Measurements from ENCODE around the gene PTPRJ. TPM values are rescaled to one million over a fixed set of nuclear protein-coding genes. Genes with fewer than 3 reads are reported as not detected.
A peak's percentile ranks its signal among the peaks of the same experiment; 100 is the strongest.

Gene PTPRJ
- total RNA-seq, 2 donors from 2014 or later, result 6.7 TPM

DNA sequence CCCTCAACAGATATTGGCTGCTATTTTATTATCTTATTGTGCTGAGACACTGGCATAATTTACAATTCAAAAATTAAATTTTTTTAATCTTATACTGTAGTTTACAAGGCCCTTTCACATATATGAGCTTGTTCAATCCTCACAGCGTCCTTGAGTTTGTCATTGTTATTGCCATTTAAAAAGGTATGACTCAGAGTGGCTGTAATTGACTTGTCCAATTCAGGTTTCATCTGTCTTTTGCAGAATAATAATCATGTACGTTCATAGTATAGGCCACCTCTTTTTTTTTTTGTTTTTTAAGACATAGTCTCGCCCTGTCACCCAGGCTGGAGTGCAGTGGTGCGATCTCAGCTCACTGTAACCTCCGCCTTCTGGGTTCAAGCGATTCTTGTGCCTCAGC, 11.5 kb downstream of the PTPRJ start:
- DNase-seq (no peak), ATAC-seq (no peak)
- intact Hi-C loops (cut with DNase I), result no loop called here

DNA sequence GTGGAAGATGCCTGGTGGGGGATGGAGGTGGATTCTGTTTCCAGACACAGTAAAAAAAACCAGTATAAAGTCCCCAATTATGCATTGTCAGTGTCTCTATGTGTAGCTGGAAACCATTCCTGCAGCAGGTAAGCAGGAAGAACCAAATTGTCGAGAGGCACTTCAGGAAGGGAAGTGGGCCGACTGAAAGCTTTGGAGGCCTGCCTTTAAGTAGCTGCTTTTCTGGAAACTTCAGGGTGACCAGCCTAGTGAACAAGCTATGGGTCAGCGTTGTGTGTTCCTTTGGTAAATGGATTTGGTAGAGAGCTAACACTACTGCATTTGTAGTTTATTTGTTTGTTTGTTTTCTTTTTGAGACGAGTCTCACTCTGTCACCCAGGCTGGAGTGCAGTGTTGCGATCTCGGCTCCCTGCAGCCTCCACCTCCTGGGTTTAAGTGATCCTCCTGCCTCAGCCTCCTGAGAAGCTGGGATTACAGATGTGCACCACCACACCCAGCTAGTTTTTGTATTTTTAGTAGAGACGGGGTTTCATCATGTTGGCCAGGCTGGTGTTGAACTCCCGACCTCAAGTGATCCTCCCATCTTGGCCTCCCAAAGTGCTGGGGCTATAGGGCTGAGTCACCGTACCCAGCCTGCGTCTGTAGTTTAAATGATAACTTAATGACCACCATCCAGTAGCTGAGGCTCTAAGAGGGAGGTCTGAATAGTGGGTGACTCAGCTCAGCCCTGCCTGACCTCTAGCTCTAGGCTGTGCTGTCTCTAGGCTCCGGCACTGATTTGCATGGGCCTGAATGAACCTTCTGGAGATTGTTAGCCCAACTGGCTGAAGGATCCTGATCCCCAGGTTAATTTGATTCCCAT, 12.8 kb downstream of the PTPRJ start:
- ATAC-seq, result peak in 1 of 2 donors; percentile 80
- intact Hi-C loops (cut with DNase I), result no loop called here
- DNase-seq, result no peak

DNA sequence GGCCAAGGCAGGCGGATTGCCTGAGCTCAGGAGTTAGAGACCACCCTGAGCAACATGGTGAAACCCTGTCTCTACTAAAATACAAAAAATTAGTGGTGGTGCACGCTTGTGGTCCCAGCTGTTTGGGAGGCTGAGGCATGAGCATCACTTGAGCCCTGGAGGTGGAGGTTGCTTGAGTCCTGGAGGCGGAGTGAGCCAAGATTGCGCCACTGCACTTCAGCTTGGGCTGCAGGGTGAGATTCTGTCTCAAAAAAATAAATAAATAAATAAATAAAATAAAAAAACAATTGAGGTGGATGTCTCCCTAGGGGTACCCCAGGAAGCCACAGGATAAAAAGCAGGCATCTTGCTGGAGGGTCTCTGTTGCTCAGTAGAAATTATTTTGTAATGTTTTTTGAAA, 14.1 kb downstream of the PTPRJ start:
- intact Hi-C loops (cut with DNase I), result no loop called here
- no peak for ATAC-seq
- no peak for DNase-seq

DNA sequence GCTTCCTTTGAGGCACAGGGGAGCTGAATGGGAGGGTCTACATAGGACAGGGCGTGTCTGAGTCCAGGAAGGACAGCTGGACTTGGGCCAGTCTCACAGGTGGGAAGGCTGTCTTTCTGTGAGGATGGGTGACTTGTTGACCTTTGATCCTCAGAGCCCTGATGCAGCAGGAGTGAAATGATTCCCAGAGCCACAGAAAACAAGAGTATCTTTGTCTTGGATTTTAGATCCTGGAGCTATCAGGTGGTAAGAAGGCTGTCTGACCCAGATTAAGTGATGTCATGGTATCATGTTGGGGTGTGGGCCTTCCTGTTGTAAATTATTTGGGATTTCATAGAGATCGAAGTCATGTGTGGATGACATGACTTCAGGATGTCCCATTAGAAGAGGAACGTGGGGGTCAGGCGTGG, 15.0 kb downstream of the PTPRJ start:
- DNase-seq (no peak), ATAC-seq (no peak)
- intact Hi-C loops (cut with DNase I), result no loop called here

DNA sequence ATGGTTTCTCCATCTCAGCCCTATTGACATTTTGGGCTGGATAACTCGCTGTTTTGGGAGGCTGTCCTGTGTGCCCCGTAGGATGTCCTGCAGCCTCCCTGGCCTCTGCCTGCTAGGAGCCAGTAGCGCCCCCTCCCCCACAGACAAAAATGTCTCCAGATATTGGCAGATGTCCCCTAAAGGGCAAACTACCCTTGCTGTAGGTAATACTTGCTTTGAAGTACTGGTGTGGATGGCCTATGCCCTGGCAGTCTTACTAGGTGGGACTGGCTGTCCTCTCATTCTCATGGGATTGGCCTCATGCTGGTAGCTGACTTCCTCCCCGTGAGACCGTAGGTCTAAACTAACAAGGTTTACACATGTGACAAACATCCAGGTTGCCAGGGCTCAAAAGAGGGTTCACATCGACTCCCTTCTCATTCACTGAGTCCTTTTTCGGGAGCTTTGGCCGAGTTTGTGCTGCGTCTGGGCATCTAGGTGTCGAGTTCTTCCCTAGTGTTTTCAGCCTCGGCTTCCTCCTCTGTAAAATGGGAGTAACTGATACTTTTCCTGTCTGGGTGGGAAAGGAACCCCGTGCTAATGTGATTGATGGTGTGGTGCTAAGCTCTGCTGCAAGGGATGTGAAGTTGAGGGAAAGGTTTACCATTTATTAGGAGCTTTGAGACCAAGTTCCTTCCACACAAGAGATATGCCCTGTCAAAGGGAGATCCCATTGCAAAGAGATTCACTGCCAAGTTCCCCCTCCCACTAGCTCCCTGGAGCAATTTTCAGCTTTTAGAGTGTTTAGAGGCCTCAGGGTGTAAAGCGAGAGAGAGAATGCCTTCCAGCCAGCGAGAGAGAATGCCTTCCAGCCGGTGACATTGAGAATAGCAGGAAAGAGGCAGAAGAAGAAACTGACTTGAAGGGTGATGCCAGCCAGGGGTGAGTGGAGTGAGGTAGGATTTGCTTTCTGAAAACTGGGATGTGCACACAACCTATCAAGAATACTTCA, 17.0 kb downstream of the PTPRJ start:
- DNase-seq (no peak), ATAC-seq (no peak)
- intact Hi-C loops (cut with DNase I), result no loop called here

DNA sequence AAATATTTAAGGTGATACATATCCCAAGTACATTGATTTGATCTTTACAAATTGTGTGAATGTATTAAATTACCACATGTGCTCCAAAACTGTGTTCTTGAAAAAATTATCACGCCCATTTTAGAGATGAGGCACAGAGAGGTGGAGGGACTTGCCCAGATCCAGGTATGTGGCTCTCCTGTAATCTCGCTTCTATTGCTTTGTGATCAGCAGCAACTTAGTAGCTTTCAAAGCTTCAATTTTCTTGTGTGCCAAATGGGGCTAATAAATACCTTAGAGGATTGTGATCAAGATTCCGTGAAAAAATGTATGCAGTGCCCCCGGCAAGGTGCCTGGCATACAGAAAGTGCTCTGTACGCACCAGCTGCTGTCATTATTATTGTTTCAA, 18.0 kb downstream of the PTPRJ start:
- ATAC-seq, result no peak
- intact Hi-C loops (cut with DNase I), result no loop called here

DNA sequence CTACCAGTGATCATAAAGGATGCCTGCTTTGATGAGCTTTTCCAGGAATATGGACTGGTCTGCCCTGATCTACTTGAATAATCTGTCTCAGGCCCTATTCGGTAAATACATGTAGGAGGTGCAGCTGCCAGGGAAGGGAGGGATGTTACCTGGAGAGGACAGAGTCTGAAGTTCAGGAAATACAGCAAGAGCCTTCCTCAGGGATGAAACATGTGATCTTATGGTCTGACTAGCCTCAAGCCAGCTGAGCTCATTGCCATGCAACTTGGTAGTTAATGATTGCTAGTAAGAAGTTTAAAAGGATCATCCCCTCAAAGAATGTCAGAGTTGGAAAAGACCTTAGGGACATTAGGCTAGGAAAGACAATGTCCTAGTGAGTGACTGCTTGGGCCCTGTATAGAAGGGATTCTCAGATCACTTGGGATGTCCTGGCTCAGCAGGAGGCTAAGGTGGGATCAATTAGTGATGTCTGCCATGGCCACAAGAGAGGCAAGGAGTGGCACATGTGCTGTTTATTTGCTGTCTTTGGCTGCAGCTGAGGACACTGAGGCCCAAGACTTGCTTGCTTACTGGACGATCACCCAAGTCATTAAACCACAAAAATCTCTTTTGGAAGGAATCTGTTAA, 18.5 kb downstream of the PTPRJ start:
- ATAC-seq, result no peak
- intact Hi-C loops (cut with DNase I), result no loop called here

More for the DNA sequence above, 18.0 kb downstream of the PTPRJ start:
- no peak for DNase-seq

DNA sequence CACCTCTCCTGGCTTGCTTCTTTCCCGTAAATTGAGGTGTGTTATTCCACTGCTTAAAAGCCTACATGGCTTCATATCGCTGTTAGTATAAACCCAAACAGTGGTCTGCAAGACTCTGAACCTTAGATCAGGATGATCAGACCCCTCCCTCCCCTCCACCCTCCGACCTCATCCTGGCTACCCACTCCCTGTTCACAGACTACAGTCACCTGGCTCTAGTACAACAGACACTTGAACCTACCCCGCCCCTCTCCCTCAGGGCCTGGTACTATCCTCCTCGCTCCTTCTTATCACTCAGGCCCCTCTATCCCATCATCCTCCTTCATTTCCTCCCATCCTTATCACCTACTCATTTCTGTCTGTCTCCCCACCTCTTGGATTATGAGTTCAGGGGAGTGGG, 20.1 kb downstream of the PTPRJ start:
- ATAC-seq (no peak), DNase-seq (no peak)
- intact Hi-C loops (cut with DNase I), result no loop called here

More for the DNA sequence above, 18.5 kb downstream of the PTPRJ start:
- no peak for DNase-seq

DNA sequence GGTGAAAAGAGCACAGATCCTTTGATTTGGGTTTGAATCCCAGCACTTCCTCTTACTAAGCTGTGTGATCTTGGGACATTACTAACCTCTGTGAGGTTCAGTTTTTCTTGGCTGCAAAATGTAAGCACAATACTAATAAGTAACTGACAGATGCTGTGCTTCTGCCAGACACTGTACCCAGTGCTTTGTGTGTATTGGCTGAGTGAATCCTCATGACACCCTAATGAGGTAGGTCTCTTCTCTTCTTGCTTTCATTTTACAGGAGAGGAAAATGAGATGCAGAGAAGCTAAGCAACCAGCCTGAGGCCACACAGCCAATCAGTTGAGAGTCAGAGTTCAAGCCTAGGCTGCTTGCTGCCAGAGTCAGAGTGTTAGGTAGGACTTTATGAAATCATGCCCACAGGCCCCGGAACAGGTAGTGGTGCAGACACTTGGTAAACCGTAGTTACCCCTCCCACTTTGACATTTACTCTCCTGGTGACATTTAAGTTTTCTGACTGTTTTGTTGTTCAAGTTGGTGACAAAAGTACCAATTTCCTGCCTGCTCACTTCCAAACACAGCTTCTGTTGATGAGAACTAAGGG, 21.2 kb downstream of the PTPRJ start:
- no peak for DNase-seq
- intact Hi-C loops (cut with DNase I), result no loop called here
- ATAC-seq, result peak; percentile 70 to 72

DNA sequence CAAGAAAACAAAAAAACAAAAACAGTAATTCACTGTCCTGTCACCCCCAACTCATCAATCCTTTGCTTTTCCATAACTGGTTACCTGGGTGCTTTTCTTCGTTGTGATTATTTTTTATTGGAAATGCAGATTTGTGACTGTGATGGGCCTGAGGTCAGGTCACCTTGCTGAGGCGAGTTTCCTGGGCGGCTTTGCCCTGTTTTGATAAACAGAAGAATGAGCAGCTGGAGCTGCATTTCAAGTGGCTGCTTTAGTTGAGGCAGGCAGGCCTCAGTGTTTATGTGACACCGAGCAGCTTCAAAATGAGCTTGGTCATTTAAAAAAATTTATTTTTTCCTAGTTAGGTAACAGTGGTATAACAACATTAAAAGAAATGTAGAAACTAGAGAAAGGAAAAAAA, 22.2 kb downstream of the PTPRJ start:
- intact Hi-C loops (cut with DNase I), result no loop called here
- ATAC-seq (no peak), DNase-seq (no peak)

DNA sequence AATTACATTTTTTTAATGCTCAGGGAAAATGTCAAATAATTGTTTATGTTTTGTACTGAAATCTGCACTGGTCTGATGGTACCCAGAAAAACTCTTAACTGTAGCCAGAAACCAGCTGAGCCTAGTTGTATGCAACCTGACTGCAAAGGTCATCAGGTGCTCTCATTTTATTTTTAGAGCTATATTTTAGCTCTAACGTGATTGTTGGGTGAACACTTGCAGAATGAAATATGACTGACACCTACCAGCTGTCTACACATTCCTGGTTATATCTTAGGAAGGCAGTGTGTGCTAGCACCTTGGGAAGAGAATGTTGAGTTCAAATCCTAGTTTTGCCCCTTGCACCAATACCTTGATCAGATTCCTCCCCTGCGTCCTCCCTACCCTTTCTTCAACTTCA, 23.6 kb downstream of the PTPRJ start:
- no peak for ATAC-seq
- DNase-seq, result no peak
- intact Hi-C loops (cut with DNase I), result no loop called here

DNA sequence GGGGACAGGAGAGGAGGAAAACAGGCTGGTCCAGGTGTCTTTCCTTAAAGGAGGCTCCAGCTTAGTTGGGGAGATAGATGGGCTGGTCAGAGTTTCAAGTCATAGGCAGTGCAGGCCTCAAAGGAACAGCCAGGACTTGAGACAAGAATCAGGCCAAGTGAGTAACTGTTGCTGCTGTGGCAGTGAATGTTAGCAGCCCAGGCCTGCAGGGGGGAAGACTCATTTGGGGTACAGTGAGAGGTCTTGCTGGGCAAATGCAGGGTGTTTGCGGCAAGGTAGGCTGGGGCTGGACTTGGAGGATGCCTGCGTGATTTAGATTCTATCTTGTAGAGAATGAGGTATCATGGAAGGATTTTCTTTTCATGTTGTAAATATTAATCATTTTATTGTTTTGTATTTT, 24.1 kb downstream of the PTPRJ start:
- no peak for DNase-seq
- ATAC-seq, result no peak
- intact Hi-C loops (cut with DNase I), result no loop called here

DNA sequence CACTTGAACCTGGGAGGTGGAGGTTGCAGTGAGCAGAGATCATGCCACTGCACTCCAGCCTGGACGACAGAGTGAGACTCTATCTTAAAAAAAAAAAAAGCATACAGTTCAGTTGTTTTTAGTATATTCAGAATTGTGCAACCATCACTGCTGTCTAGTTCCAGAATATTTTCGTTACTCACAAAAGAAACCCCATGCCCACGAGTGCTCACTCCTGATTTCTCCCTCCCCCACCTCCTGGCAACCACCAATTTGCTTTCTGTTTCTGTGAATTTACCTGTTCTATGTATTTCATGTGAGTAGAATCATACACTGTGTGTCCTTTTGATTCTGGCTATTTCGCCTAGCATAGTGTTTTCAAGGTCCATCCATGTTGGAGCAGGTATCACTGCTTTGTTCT, 24.8 kb downstream of the PTPRJ start:
- ATAC-seq (peak in 1 of 2 donors; percentile 24), DNase-seq (no peak)
- intact Hi-C loops (cut with DNase I), result loop anchor here in 1 of 2 donors (5.0 kb wide), 1 partner anchor 62 kb away; no protein-coding TSS in a partner anchor

DNA sequence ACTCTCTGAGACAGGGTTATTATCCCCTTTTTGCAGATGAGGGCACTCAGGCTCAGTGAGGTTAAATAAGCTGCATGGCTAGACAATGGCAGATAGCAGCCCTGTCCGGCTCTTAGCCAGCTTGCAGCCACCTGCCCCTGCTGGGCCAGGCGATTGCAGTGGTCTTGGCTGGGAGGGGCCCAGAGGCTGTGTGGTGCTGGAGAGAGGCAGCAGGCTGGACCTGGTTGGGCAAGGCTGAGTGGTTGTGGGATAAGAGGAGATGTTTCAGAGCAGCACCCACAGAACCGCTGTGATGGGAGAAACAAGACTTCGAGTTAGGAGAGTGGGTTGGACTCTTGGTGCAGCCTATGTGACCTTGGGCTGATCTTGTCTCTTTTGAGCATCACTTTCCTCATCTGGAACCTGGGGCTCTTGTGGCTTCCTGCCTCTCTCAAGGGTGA, 25.5 kb downstream of the PTPRJ start:
- intact Hi-C loops (cut with DNase I), result loop anchor here in 1 of 2 donors (5.0 kb wide), 1 partner anchor 61 kb away; no protein-coding TSS in a partner anchor
- no peak for DNase-seq
- ATAC-seq, result peak in 1 of 2 donors; percentile 9

DNA sequence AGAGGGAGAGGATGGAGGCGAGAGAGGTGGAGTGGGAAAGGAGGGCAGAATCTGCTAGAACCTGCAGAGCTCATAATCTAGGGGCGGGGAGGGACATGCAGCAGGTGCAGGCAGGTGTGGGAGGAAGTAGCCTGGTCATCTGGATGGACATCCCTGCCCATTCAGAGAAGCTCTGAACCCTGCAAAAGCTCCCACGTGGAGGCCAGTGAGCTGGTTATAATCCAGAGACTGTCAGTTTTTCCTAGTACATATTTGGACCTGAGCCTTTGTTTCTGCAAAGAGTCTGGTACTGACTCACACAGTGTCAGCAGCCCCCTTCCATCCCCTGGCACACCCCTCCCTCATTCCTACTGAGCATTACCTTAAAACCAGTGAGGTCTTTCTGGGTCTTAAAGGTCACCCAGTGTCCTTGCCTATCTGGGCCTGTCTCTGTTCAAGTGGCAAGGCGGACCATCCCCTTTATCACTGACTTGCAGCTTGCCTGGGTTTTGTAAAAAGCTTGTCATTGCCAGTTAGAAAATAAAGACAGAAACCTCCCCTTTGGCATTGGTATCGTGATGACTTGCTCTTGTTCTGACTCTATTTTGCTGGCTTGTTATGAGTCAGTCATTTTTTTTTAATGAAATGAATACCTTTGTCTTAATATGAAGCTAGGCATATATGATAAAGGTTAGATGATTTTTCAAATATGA, 26.1 kb downstream of the PTPRJ start:
- ATAC-seq (peak; percentile 16 to 84), DNase-seq (no peak)
- intact Hi-C loops (cut with DNase I), result loop anchor here in 1 of 2 donors (5.0 kb wide), 1 partner anchor 61 kb away; no protein-coding TSS in a partner anchor

DNA sequence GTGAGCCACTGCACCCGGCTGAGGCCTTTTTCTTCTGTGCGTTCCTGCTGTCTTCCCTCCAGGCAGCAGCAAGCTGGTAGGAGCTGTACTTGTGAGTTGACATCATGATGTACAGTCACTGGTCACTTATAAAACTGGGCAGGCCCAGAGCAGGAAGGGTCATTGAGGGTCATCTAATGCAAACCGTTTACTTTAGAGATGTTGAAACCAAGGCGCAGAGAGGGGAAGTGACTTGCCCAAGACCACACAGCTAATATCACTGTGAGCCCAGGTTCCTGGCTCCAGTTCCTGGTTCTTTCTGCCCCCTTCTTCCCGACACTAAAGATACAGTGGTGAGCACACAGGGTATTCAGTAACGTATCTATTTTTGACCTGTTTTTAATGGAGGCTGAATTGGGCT, 27.3 kb downstream of the PTPRJ start:
- DNase-seq (no peak), ATAC-seq (peak in 1 of 2 donors; percentile 32)
- intact Hi-C loops (cut with DNase I), result loop anchor here in 1 of 2 donors (5.0 kb wide), 1 partner anchor 60 kb away; no protein-coding TSS in a partner anchor

DNA sequence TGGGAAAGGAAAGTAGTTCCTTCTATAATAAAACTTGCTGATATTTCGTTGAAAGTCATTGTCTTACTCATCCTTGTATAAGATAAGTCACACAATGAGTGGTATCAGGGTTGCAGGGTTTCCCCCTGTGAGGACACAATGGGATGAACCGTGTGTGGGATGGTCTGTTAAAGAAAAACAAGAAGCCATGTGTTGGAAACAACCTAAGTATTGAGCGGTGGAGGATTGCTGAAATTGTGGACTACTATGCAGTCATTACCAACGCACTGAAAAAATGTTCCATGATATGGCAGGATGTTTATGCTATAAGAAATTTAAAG, 28.6 kb downstream of the PTPRJ start:
- ATAC-seq (no peak), DNase-seq (no peak)
- intact Hi-C loops (cut with DNase I), result loop anchor here in 1 of 2 donors (5.0 kb wide), 1 partner anchor 58 kb away; no protein-coding TSS in a partner anchor

DNA sequence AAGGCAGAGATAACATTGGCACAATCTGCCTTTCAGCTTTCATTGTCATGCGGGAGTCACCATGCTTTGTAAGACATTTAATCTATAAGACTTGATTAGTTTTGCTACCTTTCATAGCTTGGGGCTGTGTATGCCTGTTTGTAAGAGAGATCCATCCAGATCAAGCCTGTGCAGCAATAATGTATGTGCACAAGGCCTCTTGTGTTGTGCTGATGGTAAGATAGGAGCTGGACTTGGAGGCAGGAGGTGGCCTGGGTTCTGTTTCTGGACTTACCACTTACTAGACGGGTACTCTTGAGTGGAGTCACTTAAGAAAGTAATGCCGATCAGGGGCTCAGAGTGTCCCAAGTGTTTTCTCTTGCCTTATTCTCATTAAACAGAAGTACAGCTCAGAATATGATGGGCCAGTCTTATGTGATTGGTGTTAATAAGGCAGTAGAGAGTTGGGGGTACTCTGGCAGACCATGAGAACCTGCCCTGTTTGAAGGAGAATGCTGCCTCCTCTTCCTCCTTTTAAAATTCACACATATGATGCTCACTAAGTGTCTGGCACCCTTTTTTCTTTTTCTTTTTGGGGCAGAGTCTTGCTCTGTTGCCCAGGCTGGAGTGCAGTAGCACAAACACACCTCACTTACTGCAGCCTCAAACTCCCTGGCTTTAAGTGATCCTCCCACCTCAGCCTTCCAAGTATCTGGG, 30.9 kb downstream of the PTPRJ start:
- DNase-seq (no peak), ATAC-seq (no peak)
- intact Hi-C loops (cut with DNase I), result no loop called here

Measured in left cardiac atrium (tissue), 4 donors.